ENCODE data around the gene DEGS2.
"Not testable (repeated sequence)": the region's sequence is repeated elsewhere in the genome, so short reads cannot be mapped to it uniquely, and the experiment has no call there.

The DEGS2 gene

GRCh38 chr14:100176811-100177327, 17.4 kb upstream of the DEGS2 start:
- DNase-seq, result no peak

GRCh38 chr14:100173353-100173752, 13.9 kb upstream of the DEGS2 start:
- DNase-seq, result no peak

GRCh38 chr14:100172811-100173210, 13.4 kb upstream of the DEGS2 start:
- DNase-seq, result no peak

- no peak for DNase-seq
These were observed 11.4 kb upstream of the DEGS2 start for GRCh38 chr14:100170880-100171279.

GRCh38 chr14:100168506-100168905, 9.1 kb upstream of the DEGS2 start:
- no peak for DNase-seq

GRCh38 chr14:100165831-100166440, 6.5 kb upstream of the DEGS2 start:
- DNase-seq, result no peak

GRCh38 chr14:100165376-100165775, 5.9 kb upstream of the DEGS2 start:
- DNase-seq, result peak; percentile 10

GRCh38 chr14:100160534-100160916, 1.1 kb upstream of the DEGS2 start:
- no peak for DNase-seq

- DNase-seq, result no peak
These were observed 554 bp upstream of the DEGS2 start for GRCh38 chr14:100159865-100160533.

- no peak for DNase-seq
These were observed 815 bp downstream of the DEGS2 start for GRCh38 chr14:100158566-100159093.

- DNase-seq, result not testable (repeated sequence)
These were observed 1.8 kb downstream of the DEGS2 start for GRCh38 chr14:100157548-100158232.

- no peak for DNase-seq
These were observed 2.7 kb downstream of the DEGS2 start for GRCh38 chr14:100156776-100157175.

- no peak for DNase-seq
These were observed 3.5 kb downstream of the DEGS2 start for GRCh38 chr14:100155756-100156616.

- DNase-seq, result no peak
These were observed 4.3 kb downstream of the DEGS2 start for GRCh38 chr14:100155049-100155621.

- no peak for DNase-seq
These were observed 5.9 kb downstream of the DEGS2 start for GRCh38 chr14:100153560-100153959.

- no peak for DNase-seq
These were observed 7.4 kb downstream of the DEGS2 start for GRCh38 chr14:100152091-100152490.

- DNase-seq, result no peak
These were observed 8.4 kb downstream of the DEGS2 start for GRCh38 chr14:100150932-100151587.

GRCh38 chr14:100149851-100150611, 9.4 kb downstream of the DEGS2 start:
- DNase-seq, result no peak

- DNase-seq, result no peak
These were observed 10.4 kb downstream of the DEGS2 start for GRCh38 chr14:100148837-100149731.
